Stomach (tissue), 9 donors: ENCODE results near the gene GAB1. TPM values are rescaled to one million over a fixed set of nuclear protein-coding genes. Genes with fewer than 3 reads are reported as not detected.
A peak's percentile ranks its signal among the peaks of the same experiment; 100 is the strongest.

Experiments used
- DNase-seq, 2 donors: peaks; one replicate each; pipeline versions ENCODE4 v3.0.0 to v3.0.0-alpha.2; 2013 to 2019
- H3K27ac ChIP-seq, 5 donors: fragments of 200-600 bp in 4 of 5; sonication (generic) in 4 of 5; one replicate each; pipeline ENCODE4 v1.5.1; 2013 to 2019; ENCODE audit warnings: mild to moderate bottlenecking in 1 of 5, moderate library complexity in 1 of 5
- H3K27me3 ChIP-seq, 3 donors: fragments of 200-600 bp; sonication (generic); one replicate each; pipeline ENCODE4 v1.5.1; 2017 to 2019; ENCODE audit warnings: mixed run types in 1 of 3
- H3K36me3 ChIP-seq, 4 donors: fragments of 200-600 bp; sonication (generic); 1 replicate in 3 of 4; 2 replicates in 1 of 4; pipeline ENCODE4 v1.5.1; 2016 to 2019
- H3K4me1 ChIP-seq, 4 donors: fragments of 200-600 bp; sonication (generic); one replicate each; pipeline ENCODE4 v1.5.1; 2016 to 2019
- H3K4me3 ChIP-seq, 4 donors: fragments of 200-600 bp; sonication (generic) in 3 of 4; one replicate each; pipeline ENCODE4 v1.5.1; 2016 to 2019; ENCODE audit warnings: mild to moderate bottlenecking in 1 of 4
- H3K9me3 ChIP-seq, 4 donors: fragments of 200-600 bp; sonication (generic); one replicate each; pipeline ENCODE4 v1.5.1; 2016 to 2019
- EP300 ChIP-seq: sonication (generic); formaldehyde crosslinking; IDR thresholded peaks from one replicate; pipeline ENCODE4 v1.6.1; 2017; ENCODE audit warnings: antibody characterized with exemption
- POLR2A ChIP-seq, 4 donors: fragments of 450-650 bp; IDR thresholded peaks; one replicate each; pipeline ENCODE4 v1.6.1; 2016; ENCODE audit warnings: antibody characterized with exemption in 4 of 4, control low read depth in 2 of 4, mild to moderate bottlenecking in 1 of 4, moderate library complexity in 1 of 4
- POLR2AphosphoS5 ChIP-seq, 3 donors: sonication (generic); formaldehyde crosslinking; IDR thresholded peaks; one replicate each; pipeline ENCODE4 v1.6.1; 2016; ENCODE audit warnings: antibody characterized with exemption in 3 of 3
- WGBS, 5 donors: extraction: QIAGEN DNeasy Blood & Tissue Kit in 3 of 5; methylation state at CpG; one replicate each; pipeline versions ENCODE4 v1.1.5 to v1.1.7; 2013 to 2018; 5-methylcytosine and 5-hydroxymethylcytosine counted together
- intact Hi-C: fragments of 100-400 bp; cut with DNase I; formaldehyde crosslinking; loops from one replicate; pipeline ENCODE4 v1.15.1; 2023; ENCODE audit warnings: low total_unique reads
- polyA plus RNA-seq, 3 donors: library from polyadenylated mRNA; stranded (reverse); fragments of 200-250 nt; gene quantifications; one replicate each; pipeline ENCODE4 v1.2.3, GENCODE V29; 2013
- total RNA-seq, 5 donors: library from RNA; depleted of rRNA; stranded (reverse); fragments of >200 nt; gene quantifications; one replicate each; pipeline versions ENCODE4 v1.1.0 to v1.2.3, GENCODE V29; 2014 to 2016
- TF ChIP-seq, protein P1 (sequence below), 7 experiments: fragments of 450-650 bp in 4 of 7; fragments of 200-600 bp in 3 of 7; sonication (generic) in 3 of 7; IDR thresholded peaks; one replicate each; pipeline ENCODE4 v1.5.1; 2016 to 2019; ENCODE audit warnings: antibody characterized with exemption in 7 of 7, control low read depth in 2 of 7, mild to moderate bottlenecking in 1 of 7
- donor health status: healthy with polysubstance abuse.
- donor health status: Bipolar disorder and iron deficiency.
- donor health status: healthy.

The GAB1 gene
- total and polyA plus RNA-seq, 8 donors: 3.2 to 101 (median 29.0) TPM

DNA sequence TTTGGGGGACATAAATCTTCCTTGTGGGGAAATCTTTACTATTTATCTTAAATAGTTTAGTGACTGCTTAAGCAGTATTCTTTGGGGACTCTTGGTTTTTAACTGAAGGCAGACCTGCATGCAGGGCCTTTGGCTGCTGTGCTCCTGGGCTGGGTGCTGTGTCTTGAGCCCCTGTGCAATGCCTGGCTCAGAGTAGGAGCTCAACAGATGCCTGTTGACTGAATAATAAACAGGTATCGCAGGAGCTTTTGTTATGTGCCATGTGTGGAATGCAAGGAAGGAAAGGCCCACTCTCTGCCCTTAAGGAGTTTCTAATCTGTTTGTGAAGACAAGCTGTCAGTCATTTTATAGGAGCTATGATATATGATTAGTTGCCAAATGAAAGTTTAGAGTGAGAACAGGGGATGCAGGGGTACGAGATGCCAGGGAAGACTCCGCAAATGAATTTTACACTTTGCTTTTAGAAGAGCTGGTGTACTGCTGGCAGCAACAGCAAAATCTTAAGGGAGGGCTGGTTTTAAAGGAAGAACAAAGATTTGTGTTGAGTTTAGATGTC, 6.7 kb downstream of the GAB1 start:
- Histone ChIP-seq H3K4me1 (peaks cover 27 to 42% (median 38%) of the 10 kb centered on the region in 4 donors), H3K36me3 (no peaks in the 10 kb centered on the region), H3K27ac (peak overlapping the region in 3 of 5 donors; percentile 55 to 74 (median 65)), H3K4me3 (no peak overlapping the region), H3K27me3 (no peaks in the 10 kb centered on the region), H3K9me3 (no peaks in the 10 kb centered on the region)
- no peak for DNase-seq
- TF ChIP-seq POLR2AphosphoS5 (IDR thresholded peaks at IDR 0.05) (no peak), POLR2A (IDR thresholded peaks at IDR 0.05) (no peak), EP300 (no peak)
- TF ChIP-seq, protein P1, sequence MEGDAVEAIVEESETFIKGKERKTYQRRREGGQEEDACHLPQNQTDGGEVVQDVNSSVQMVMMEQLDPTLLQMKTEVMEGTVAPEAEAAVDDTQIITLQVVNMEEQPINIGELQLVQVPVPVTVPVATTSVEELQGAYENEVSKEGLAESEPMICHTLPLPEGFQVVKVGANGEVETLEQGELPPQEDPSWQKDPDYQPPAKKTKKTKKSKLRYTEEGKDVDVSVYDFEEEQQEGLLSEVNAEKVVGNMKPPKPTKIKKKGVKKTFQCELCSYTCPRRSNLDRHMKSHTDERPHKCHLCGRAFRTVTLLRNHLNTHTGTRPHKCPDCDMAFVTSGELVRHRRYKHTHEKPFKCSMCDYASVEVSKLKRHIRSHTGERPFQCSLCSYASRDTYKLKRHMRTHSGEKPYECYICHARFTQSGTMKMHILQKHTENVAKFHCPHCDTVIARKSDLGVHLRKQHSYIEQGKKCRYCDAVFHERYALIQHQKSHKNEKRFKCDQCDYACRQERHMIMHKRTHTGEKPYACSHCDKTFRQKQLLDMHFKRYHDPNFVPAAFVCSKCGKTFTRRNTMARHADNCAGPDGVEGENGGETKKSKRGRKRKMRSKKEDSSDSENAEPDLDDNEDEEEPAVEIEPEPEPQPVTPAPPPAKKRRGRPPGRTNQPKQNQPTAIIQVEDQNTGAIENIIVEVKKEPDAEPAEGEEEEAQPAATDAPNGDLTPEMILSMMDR (IDR thresholded peaks at IDR 0.05): no peak
- WGBS, 5 donors: 73 to 85% (median 83%) methylated on average over 3 of the region's 3 CpGs
- intact Hi-C loops: loop anchor here (10.0 kb wide), 1 partner anchor 51 kb away; no protein-coding TSS in a partner anchor

DNA sequence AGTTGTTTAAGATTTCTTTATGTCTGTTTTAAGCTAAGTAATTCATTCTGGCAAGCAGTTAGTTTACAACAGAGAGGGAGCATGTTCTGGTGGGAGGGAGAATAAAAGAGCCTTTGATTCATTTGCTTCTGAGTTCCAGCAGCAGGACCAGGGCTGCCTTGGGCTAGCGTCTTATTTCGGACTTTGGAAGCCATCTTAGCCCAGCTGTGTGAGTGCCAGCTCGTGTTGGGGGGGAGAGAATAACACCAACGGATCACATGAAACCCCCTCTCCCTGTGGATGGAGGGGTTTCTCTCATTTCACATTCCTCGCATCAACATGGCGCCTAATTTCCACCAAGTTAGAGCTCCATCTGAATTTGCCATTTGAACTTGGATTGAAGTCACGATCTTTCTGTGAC, 7.4 kb downstream of the GAB1 start:
- Histone ChIP-seq H3K4me1 (peaks cover 27 to 42% (median 31%) of the 10 kb centered on the region in 4 donors), H3K27ac (peak overlapping the region in 3 of 5 donors; percentile 55 to 74 (median 65)), H3K9me3 (no peaks in the 10 kb centered on the region), H3K36me3 (no peaks in the 10 kb centered on the region), H3K4me3 (no peak overlapping the region), H3K27me3 (no peaks in the 10 kb centered on the region)
- intact Hi-C loops: loop anchor here (10.0 kb wide), 1 partner anchor 51 kb away; no protein-coding TSS in a partner anchor
- peak in 1 of 2 donors; percentile 61 for DNase-seq
- TF ChIP-seq EP300 (no peak), POLR2A (IDR thresholded peaks at IDR 0.05) (no peak), POLR2AphosphoS5 (IDR thresholded peaks at IDR 0.05) (no peak)
- TF ChIP-seq, protein P1 (IDR thresholded peaks at IDR 0.05): no peak
- WGBS, 5 donors: 62 to 76% (median 71%) methylated on average over 7 of the region's 7 CpGs

DNA sequence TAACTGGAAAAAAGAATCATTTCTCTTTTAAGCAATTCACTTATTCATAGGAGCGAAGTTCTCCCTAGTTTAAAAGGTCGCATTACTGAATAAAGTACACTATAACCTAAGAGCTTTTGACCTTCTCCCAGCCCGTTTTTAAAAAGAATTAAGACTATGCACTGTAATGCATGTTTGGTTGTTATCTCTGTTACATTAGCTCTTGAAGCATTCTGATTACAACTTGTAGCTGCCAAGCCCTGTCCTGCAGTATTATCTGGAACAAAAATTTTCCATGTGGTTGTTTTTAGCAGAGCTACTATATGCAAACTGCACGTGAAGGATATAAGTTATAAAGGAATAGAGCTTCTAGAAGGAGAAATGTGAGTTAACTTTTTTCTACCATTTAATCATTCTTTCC, 8.1 kb downstream of the GAB1 start:
- no peak overlapping the region for H3K4me3 ChIP-seq
- WGBS, 5 donors: 23 to 41% (median 27%) methylated on average over 4 of the region's 4 CpGs
- TF ChIP-seq POLR2AphosphoS5 (IDR thresholded peaks at IDR 0.05) (peak in 1 of 3 donors; percentile 27), POLR2A (IDR thresholded peaks at IDR 0.05) (no peak), EP300 (no peak)
- TF ChIP-seq, protein P1 (IDR thresholded peaks at IDR 0.05): no peak
- H3K27me3 ChIP-seq: no peaks in the 10 kb centered on the region
- intact Hi-C loops: loop anchor here (10.0 kb wide), 1 partner anchor 50 kb away; no protein-coding TSS in a partner anchor
- H3K36me3 ChIP-seq: no peaks in the 10 kb centered on the region
- H3K4me1 ChIP-seq: peaks cover 23 to 36% (median 25%) of the 10 kb centered on the region in 4 donors
- H3K27ac ChIP-seq: peak overlapping the region in 3 of 5 donors; percentile 55 to 74 (median 65)
- peak in 1 of 2 donors; percentile 50 for DNase-seq
- no peaks in the 10 kb centered on the region for H3K9me3 ChIP-seq

DNA sequence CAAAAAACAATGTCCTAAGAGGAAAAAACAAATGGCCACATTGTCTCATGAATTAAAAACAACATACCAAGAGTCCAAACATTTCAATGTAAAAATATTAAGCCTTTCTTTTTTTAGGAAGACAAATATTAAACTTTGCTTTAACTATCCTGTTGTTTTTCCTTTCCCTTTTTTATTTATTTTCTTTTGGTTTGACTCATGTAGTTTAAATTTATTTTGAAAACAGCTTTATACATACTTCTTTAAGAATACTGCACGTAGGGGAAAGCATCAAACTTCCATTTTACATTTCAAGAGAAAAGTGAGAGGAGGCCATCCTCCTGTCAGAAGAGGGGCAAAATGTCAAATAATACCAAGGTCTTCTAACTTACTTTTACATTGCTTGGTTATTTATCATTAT, 8.7 kb downstream of the GAB1 start:
- Histone ChIP-seq H3K9me3 (no peaks in the 10 kb centered on the region), H3K27me3 (no peaks in the 10 kb centered on the region), H3K4me1 (peaks cover 17 to 30% (median 22%) of the 10 kb centered on the region in 4 donors), H3K36me3 (no peaks in the 10 kb centered on the region), H3K27ac (peak overlapping the region in 3 of 5 donors; percentile 55 to 74 (median 65)), H3K4me3 (no peak overlapping the region)
- WGBS, 5 donors: 41 to 68% (median 63%) methylated on average over 1 of the region's 1 CpG
- TF ChIP-seq POLR2A (IDR thresholded peaks at IDR 0.05) (no peak), EP300 (no peak), POLR2AphosphoS5 (IDR thresholded peaks at IDR 0.05) (no peak)
- TF ChIP-seq, protein P1 (IDR thresholded peaks at IDR 0.05): no peak
- intact Hi-C loops: loop anchor here (10.0 kb wide), 1 partner anchor 49 kb away; no protein-coding TSS in a partner anchor
- DNase-seq: no peak
